ENCODE data around the gene PDC.
"Not testable (repeated sequence)": the region's sequence is repeated elsewhere in the genome, so short reads cannot be mapped to it uniquely, and the experiment has no call there.

The PDC gene

GRCh38 chr1:186465491-186465890 lies 4.6 kb upstream of the PDC start:
- not testable (repeated sequence) for DNase-seq (ENCODE audit: low spot score)

- DNase-seq (ENCODE audit: low spot score): no peak
These were observed 3.0 kb upstream of the PDC start for GRCh38 chr1:186463926-186464325.

DNA sequence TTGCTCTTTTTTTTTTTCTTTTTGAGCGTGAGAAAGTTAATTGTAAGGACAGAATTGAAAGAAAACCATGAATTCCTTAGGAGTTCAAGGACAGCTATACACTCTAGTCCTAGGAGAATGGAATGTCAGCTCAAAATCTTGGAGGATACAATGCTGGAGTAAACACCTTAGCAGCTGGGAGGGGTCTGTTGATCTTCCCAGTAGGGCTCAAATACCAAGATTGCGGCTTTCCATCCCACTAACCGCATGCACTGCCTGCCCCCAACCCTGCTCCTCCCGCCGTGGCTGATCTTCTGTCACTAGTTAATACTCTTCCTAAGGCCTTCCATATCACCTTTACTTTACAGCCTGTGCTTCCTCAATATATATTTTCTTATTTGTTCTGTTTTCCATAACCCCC lies 2.6 kb upstream of the PDC start:
- no peak for DNase-seq (ENCODE audit: low spot score)

DNA sequence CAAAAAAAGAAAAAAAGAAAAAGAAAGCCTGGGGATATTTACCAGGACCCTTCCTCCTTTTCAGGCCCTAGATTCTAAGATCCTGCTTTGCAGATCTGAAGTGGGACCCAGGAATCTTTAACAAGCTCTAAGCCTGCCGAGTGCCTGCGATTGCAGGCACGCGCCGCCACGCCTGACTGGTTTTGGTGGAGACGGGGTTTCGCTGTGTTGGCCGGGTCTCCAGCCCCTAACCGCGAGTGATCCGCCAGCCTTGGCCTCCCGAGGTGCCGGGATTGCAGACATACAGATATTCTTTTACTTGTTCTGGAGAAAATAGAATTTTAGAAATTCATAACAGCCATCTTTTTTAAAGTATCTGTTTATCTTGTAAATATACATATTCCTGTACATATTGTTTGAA lies 1.8 kb downstream of the PDC start:
- DNase-seq (ENCODE audit: low spot score): not testable (repeated sequence)

- DNase-seq (ENCODE audit: low spot score): no peak
These were observed 4.1 kb downstream of the PDC start for GRCh38 chr1:186456729-186457255.

DNA sequence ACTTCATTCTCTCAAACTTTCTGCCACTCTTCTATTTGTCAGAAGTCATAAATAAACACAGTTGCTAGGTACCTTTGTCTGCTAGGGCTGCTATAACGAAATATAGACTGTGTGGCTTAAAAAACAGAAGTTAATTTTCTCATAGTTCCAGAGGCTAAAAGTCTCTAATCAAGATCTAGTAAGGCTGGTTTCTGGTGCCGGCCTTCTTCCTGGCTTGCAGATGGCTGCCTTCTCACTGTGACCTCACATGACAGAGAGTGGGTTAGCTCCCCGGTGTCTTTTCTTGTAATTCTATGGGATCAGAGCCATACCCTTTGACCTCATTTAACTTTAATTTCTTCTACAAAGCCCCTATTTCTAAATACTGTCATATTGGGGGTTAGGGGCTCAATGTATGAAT lies 5.9 kb downstream of the PDC start:
- no peak for DNase-seq (ENCODE audit: low spot score)

DNA sequence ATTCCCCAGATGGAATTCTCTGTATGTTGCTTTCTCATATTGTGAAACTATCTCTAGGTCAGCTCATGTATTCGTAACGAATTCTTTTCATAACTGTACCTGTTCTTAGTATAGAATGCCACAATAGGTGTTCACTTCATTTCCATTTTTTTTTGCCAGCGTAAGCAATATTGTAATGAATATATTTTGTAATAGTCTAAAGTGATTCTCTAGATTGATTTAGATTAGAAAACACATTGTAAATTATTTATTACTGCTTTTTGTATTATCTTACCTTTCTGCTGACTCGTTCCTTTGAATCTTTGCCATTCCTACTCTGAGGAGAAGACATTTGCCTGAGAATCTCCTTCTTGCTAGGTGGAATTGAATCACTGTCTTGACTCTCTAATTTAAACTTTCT lies 14.8 kb downstream of the PDC start:
- DNase-seq (ENCODE audit: low spot score): no peak

- DNase-seq (ENCODE audit: low spot score): no peak
These were observed 17.3 kb downstream of the PDC start for GRCh38 chr1:186443638-186444037.

DNA sequence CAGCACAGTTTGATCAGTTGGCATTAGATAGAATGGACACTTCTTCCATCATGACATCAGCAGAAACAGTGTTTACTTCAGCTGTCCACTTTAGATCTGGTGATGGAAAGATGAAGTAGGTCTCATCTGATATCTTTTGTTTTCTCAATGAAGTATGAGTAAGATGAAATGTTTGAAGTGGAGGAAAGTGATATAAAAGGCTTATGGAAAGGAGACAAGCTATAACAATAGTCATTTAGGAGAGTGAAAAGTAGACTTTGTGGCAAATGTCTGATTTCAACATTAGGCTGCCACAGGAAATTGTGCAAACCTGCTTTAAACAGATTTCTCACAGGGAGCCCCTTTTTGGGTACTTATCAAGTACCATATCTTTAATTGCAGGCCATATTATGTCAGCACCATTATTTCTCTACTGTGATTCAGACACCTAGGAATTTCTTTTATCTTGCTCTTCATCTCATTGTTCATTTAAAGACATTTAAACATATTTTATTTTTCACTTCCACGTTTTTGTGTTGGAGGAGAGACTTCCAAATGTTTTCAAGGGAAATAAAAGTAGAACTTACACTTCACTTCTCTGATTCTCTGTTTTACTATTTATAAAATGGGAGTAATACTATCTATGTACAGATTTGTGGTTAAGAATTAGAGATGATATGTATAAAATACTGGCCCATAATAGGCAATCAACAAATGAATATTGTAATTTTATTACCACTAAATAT lies 18.1 kb downstream of the PDC start:
- no peak for DNase-seq (ENCODE audit: low spot score)

DNA sequence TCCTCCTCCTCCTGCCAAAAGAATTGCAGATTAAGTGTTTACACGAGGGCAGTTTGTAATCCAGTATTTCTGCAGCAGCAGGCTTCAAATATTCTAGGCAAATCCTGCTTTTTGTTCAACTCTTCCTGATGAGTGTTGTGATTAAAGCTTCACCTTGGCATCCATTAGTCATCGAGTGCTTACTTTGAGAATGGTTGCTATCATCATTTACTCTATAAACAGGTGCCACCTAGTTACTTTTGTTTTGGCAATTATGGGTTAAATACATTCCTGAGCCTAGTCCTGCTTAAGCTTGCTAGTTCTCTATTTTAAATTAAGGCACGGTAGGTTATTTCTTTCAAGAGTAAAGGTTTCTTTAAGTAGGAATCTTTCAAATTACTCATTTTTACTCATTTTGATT lies 20.3 kb downstream of the PDC start:
- DNase-seq (ENCODE audit: low spot score): no peak

- no peak for DNase-seq (ENCODE audit: low spot score)
These were observed 22.3 kb downstream of the PDC start for GRCh38 chr1:186438567-186438966.

GRCh38 chr1:186435336-186435735 lies 25.6 kb downstream of the PDC start:
- DNase-seq (ENCODE audit: low spot score): no peak

DNA sequence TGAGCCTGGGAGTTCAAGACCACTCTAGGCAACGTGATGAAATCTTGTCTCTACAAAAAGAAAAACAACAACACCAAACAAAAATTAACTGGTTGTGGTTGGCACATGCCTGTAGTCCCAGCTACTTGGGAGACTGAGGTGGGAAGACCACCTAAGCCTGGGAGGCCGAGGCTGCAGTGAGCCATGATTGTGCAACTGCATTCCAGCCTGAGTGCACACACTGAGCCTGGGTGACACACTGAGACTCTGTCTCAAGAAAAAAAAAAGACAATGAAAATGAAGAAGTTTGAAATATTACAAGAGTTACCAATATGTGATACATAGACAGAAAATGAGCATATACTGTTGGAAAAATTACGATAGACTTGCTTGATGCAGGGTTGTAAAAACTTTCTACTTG lies 31.9 kb downstream of the PDC start:
- DNase-seq (ENCODE audit: low spot score): no peak

- DNase-seq (ENCODE audit: low spot score): no peak
These were observed 34.8 kb downstream of the PDC start for GRCh38 chr1:186426118-186426517.

GRCh38 chr1:186424539-186424938 lies 36.4 kb downstream of the PDC start:
- peak; percentile 30 for DNase-seq (ENCODE audit: low spot score)

DNA sequence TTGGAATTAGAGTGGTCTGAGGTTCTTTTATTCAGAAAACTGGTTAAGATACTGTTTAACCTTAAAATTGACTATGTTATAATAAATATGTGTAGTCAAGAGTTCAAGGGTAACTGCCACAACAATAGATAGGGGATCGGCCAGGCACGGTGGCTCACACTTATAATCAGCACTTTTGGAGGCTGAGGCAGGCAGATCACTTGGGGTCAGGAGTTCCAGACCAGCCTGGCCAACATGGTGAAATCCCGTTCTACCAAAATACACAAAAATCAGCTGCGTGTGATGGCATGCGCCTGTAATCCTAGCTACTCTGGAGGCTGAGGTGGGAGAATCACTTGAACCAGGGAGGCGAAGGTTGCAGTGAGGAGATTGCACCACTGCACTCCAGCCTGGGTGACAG lies 39.5 kb downstream of the PDC start:
- no peak for DNase-seq (ENCODE audit: low spot score)

DNA sequence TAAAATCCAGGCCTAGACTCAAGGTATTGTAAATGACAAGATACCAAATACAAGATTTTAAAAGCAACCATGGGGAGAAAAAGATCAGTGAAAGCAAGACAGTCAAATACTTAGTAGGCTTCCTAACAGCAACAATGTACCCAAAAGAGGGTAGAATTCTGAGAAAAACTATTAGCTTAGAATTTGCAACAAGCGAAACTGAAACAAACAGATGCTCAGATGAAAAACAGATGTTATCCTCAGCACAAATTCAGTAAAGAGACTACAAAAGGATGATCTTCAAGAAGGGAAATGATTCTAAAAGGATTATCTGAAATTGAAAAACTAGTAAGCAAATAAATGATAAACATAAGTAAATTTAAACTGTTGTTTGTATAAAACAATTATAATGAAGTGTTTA lies 40.0 kb downstream of the PDC start:
- no peak for DNase-seq (ENCODE audit: low spot score)

DNA sequence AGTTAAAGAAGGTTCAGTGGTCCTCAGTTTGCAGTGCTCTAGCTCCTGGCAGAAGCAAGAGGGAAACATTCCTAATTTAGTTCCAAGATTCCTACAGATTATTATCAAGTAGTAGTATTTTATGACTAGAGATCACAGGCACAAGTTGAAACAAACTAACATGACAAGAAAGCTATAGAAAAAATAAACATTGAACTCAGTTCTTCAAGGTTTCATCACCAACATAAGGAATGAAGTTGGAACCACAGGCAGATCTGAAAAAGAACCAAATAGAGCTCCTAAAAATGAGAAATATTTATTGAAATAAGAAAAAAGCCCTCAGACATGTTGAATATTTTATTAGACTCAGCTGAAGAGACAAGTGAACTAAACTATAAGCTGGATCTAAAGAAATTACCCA lies 40.6 kb downstream of the PDC start:
- no peak for DNase-seq (ENCODE audit: low spot score)

- DNase-seq (ENCODE audit: low spot score): no peak
These were observed 42.4 kb downstream of the PDC start for GRCh38 chr1:186418503-186418902.

- DNase-seq (ENCODE audit: low spot score): no peak
These were observed 47.6 kb downstream of the PDC start for GRCh38 chr1:186413319-186413718.

- no peak for DNase-seq (ENCODE audit: low spot score)
These were observed 51.8 kb downstream of the PDC start for GRCh38 chr1:186409091-186409490.

DNA sequence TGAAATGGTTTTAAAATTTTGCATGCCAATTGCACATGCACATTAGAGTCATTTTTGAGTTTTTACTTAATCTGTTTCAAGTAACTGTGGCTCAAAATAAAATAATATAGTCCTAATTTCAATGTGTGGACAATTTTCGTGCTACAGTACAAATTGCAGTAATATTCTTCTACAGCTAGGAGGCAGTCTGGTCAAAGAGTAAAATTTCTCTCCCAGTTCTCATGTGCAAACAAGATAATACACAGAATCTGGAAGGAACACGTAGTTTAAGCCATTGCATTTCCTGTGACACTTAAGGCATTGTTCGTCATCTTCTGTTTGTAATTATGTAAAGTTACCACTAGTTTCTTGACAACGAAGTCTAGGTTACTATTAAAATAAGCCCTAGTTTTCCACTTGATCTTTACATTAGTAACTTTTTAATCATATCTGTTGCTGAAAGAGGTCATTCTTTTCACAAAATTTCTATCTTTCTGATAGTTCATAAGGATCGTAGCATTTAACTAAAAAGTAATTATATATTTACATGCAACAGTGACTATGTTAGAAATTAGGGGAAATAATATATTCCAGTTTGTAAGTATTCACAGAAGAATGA lies 56.4 kb downstream of the PDC start:
- DNase-seq (ENCODE audit: low spot score): peak; percentile 22

DNA sequence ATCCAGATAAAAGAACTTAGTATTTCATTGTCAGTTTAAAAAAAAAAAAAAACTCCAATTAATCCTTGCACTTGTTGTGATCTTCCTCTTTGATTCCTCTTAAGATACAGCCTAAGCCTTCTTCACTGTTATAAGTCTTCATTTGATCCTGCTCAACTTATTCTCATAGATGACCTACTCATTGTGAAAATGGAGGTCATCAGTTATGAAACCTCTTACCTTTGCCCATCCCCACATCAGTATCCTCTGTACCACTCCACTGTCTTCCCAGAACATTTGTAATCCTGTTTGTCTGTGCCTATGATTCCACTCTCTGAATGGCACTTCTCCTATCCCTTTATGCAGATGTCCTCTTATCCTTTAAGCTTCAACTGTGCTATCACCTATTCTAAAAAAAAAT lies 57.3 kb downstream of the PDC start:
- DNase-seq (ENCODE audit: low spot score): no peak

DNA sequence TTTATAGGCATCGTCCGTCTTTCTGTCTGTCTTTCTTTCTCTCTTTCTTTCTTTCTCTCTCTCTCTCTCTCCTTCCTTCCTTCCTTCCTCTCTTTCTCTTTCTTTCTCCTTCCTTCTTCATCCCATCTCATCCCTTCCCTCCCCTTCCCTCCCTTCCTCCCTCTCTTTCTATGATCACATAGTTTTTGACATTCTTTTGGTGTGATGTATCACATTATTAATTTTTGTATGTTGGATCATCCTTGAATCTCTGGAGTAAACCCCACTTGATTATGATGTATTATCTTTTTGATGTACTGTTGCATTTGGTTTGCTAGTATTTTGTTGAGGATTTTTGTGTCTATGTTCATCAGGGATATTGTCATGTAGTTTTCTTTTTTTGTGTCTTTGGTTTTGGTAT lies 59.5 kb downstream of the PDC start:
- not testable (repeated sequence) for DNase-seq (ENCODE audit: low spot score)
